ENCODE measurements around the gene SMG6.

- TF ChIP-seq, protein P1, sequence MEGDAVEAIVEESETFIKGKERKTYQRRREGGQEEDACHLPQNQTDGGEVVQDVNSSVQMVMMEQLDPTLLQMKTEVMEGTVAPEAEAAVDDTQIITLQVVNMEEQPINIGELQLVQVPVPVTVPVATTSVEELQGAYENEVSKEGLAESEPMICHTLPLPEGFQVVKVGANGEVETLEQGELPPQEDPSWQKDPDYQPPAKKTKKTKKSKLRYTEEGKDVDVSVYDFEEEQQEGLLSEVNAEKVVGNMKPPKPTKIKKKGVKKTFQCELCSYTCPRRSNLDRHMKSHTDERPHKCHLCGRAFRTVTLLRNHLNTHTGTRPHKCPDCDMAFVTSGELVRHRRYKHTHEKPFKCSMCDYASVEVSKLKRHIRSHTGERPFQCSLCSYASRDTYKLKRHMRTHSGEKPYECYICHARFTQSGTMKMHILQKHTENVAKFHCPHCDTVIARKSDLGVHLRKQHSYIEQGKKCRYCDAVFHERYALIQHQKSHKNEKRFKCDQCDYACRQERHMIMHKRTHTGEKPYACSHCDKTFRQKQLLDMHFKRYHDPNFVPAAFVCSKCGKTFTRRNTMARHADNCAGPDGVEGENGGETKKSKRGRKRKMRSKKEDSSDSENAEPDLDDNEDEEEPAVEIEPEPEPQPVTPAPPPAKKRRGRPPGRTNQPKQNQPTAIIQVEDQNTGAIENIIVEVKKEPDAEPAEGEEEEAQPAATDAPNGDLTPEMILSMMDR (IDR thresholded peaks at IDR 0.05): no peak
- TF ChIP-seq POLR2A (IDR thresholded peaks at IDR 0.05) (no peak), EP300 (IDR thresholded peaks at IDR 0.05) (no peak)
Measured at GRCh38 chr17:2267354-2267753, 36.2 kb downstream of the SMG6 start.

Data from upper lobe of left lung (tissue), 4 donors.